ENCODE data around the gene AMDHD2. TPM values are rescaled to one million over a fixed set of nuclear protein-coding genes. Genes with fewer than 3 reads are reported as not detected.
A peak's percentile ranks its signal among the peaks of the same experiment; 100 is the strongest.
"Not testable (repeated sequence)": the region's sequence is repeated elsewhere in the genome, so short reads cannot be mapped to it uniquely, and the experiment has no call there.

The AMDHD2 gene
- total and polyA plus RNA-seq, 4 donors, result 7.5 to 25.3 (median 15.7) TPM

GRCh38 chr16:2533142-2533755, 13.1 kb downstream of the AMDHD2 start:
- not testable (repeated sequence) for H3K27me3 ChIP-seq (ENCODE audit: control insufficient read depth in 4 of 4, insufficient read depth in 4 of 4, low read length in 3 of 4); H3K9me3 ChIP-seq (ENCODE audit: control insufficient read depth in 4 of 4, low read length in 3 of 4); DNase-seq (ENCODE audit: low spot score); H3K36me3 ChIP-seq (ENCODE audit: control insufficient read depth in 4 of 4, insufficient read depth in 3 of 4, low read depth in 1 of 4, low read length in 3 of 4)
- H3K4me1 ChIP-seq (ENCODE audit: control insufficient read depth in 4 of 4, insufficient read depth in 4 of 4, low read length in 3 of 4), result peaks cover 5 to 24% (median 11%) of the 10 kb centered on the region in 4 donors
- peak overlapping the region in 2 of 3 donors; percentile 42 to 59 for H3K4me3 ChIP-seq (ENCODE audit: low read depth in 1 of 3, low read length in 3 of 3)
- peak overlapping the region; percentile 98 for H3K27ac ChIP-seq (ENCODE audit: low read depth in 1 of 2, low read length in 2 of 2)
- H3K9ac ChIP-seq (ENCODE audit: low read depth in 1 of 2, low read length in 2 of 2), result peak overlapping the region in 1 of 2 donors; percentile 89
- WGBS, result 44% methylated on average over 16 of the region's 16 CpGs

- Histone ChIP-seq H3K9ac (ENCODE audit: low read depth in 1 of 2, low read length in 2 of 2) (no peak overlapping the region), H3K27ac (ENCODE audit: low read depth in 1 of 2, low read length in 2 of 2) (no peak overlapping the region), H3K36me3 (ENCODE audit: control insufficient read depth in 4 of 4, insufficient read depth in 3 of 4, low read depth in 1 of 4, low read length in 3 of 4) (peaks cover 0 to 3% (median 0%) of the 10 kb centered on the region in 4 donors), H3K4me1 (ENCODE audit: control insufficient read depth in 4 of 4, insufficient read depth in 4 of 4, low read length in 3 of 4) (peaks cover 8 to 28% (median 13%) of the 10 kb centered on the region in 4 donors), H3K4me3 (ENCODE audit: low read depth in 1 of 3, low read length in 3 of 3) (no peak overlapping the region), H3K27me3 (ENCODE audit: control insufficient read depth in 4 of 4, insufficient read depth in 4 of 4, low read length in 3 of 4) (no peaks in the 10 kb centered on the region), H3K9me3 (ENCODE audit: control insufficient read depth in 4 of 4, low read length in 3 of 4) (no peaks in the 10 kb centered on the region)
- 94% methylated on average over 11 of the region's 11 CpGs for WGBS
- TF ChIP-seq, protein P1, sequence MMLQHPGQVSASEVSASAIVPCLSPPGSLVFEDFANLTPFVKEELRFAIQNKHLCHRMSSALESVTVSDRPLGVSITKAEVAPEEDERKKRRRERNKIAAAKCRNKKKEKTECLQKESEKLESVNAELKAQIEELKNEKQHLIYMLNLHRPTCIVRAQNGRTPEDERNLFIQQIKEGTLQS (IDR thresholded peaks at IDR 0.05), result no peak
- TF ChIP-seq FOXA1 (IDR thresholded peaks at IDR 0.05), result no peak
- TF ChIP-seq NR2F2 (IDR thresholded peaks at IDR 0.05), result no peak
- no peak for TF ChIP-seq TAF1 (conservative IDR thresholded peaks at IDR 0.05)
- no peak for TF ChIP-seq MAX (IDR thresholded peaks at IDR 0.05)
- no peak for TF ChIP-seq CTCF (IDR thresholded peaks at IDR 0.05; ENCODE audit: low read depth, low read length, missing input control)
- no peak for TF ChIP-seq SP1 (IDR thresholded peaks at IDR 0.05)
- TF ChIP-seq, protein P2, sequence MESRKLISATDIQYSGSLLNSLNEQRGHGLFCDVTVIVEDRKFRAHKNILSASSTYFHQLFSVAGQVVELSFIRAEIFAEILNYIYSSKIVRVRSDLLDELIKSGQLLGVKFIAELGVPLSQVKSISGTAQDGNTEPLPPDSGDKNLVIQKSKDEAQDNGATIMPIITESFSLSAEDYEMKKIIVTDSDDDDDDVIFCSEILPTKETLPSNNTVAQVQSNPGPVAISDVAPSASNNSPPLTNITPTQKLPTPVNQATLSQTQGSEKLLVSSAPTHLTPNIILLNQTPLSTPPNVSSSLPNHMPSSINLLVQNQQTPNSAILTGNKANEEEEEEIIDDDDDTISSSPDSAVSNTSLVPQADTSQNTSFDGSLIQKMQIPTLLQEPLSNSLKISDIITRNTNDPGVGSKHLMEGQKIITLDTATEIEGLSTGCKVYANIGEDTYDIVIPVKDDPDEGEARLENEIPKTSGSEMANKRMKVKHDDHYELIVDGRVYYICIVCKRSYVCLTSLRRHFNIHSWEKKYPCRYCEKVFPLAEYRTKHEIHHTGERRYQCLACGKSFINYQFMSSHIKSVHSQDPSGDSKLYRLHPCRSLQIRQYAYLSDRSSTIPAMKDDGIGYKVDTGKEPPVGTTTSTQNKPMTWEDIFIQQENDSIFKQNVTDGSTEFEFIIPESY (IDR thresholded peaks at IDR 0.05), result no peak
- no peak for TF ChIP-seq HNF4A (conservative IDR thresholded peaks at IDR 0.05)
- TF ChIP-seq REST (IDR thresholded peaks at IDR 0.05), result no peak
- no peak for TF ChIP-seq RXRA (IDR thresholded peaks at IDR 0.05)
- DNase-seq (ENCODE audit: low spot score), result no peak
Measured at GRCh38 chr16:2533912-2534311, 13.7 kb downstream of the AMDHD2 start.

GRCh38 chr16:2534335-2534734, 14.2 kb downstream of the AMDHD2 start:
- peaks cover 12 to 32% (median 14%) of the 10 kb centered on the region in 4 donors for H3K4me1 ChIP-seq (ENCODE audit: control insufficient read depth in 4 of 4, insufficient read depth in 4 of 4, low read length in 3 of 4)
- 96% methylated on average over 5 of the region's 5 CpGs for WGBS
- not testable (repeated sequence) for H3K4me3 ChIP-seq (ENCODE audit: low read depth in 1 of 3, low read length in 3 of 3); H3K9ac ChIP-seq (ENCODE audit: low read depth in 1 of 2, low read length in 2 of 2); H3K36me3 ChIP-seq (ENCODE audit: control insufficient read depth in 4 of 4, insufficient read depth in 3 of 4, low read depth in 1 of 4, low read length in 3 of 4); H3K9me3 ChIP-seq (ENCODE audit: control insufficient read depth in 4 of 4, low read length in 3 of 4); H3K27ac ChIP-seq (ENCODE audit: low read depth in 1 of 2, low read length in 2 of 2); H3K27me3 ChIP-seq (ENCODE audit: control insufficient read depth in 4 of 4, insufficient read depth in 4 of 4, low read length in 3 of 4); DNase-seq (ENCODE audit: low spot score)

Measured in liver (tissue), 9 donors.